ENCODE measurements around the gene EXOC3L4.

EXOC3L4 gene

GRCh38 chr14:103156651-103157378, 62.3 kb downstream of the EXOC3L4 start:
- DNase-seq, result no peak

DNA sequence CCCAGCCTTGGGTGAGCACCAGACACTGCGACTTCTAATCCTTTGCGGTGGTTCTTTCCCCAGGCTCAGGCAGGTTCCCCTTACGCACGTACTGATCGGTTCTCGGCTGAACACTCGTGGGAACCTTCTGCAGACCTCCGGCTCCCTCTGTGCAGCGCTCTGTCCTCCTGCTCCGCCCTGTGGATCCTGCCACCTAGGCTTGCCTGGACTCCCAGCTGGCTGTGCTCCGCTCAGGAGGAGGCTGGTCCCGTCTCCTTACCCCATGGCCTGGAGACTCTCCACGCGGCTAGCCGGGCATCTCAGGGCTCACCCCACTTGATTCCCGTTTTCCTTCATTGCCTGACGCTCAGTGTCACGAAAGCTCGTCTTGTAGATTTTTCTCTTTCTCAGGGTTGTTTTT, 63.4 kb downstream of the EXOC3L4 start:
- DNase-seq, result no peak

DNA sequence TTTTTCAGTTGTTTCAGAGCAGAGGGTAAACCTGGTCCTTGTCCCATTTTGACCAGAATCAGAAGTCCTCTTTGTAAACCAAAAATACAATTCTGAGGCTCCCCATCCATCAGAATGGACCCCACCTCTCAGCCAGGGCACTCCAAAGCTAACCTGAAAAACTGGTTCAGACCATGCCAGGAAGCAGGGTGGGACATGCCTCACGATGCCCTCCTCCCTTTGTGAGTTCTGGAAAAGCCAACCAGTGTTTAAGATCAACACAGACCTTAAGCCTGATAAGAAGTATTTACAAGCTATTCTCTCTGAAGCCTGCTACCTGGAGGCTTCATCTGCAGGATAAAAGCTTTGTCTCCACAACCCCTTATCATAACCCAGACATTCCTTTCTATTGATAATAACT, 64.2 kb downstream of the EXOC3L4 start:
- DNase-seq, result no peak
